Type B pancreatic cell (in vitro differentiated cells): Measurements from ENCODE around the gene RHOU. TPM values are rescaled to one million over a fixed set of nuclear protein-coding genes. Genes with fewer than 3 reads are reported as not detected.

Experiments used
- DNase-seq: peaks from one replicate; pipeline ENCODE4 v3.0.0; 2021; ENCODE audit warnings: mixed read lengths; ENCODE audit not compliant: unreplicated experiment; ENCODE audit errors: extremely low spot score
- H3K27ac Mint-ChIP-seq: 2 replicates; pipeline ENCODE4 v1.8.0; 2021; ENCODE audit warnings: mild to moderate bottlenecking, mixed read lengths
- H3K27me3 Mint-ChIP-seq: 2 replicates; pipeline ENCODE4 v1.8.0; 2021; ENCODE audit warnings: mixed read lengths
- H3K36me3 Mint-ChIP-seq: 2 replicates; pipeline ENCODE4 v1.8.0; 2021; ENCODE audit warnings: mixed read lengths
- H3K4me1 Mint-ChIP-seq: one replicate; pipeline ENCODE4 v1.8.0; 2021; ENCODE audit warnings: mixed read lengths; ENCODE audit not compliant: unreplicated experiment
- H3K4me3 Mint-ChIP-seq: 2 replicates; pipeline ENCODE4 v1.8.0; 2021; ENCODE audit warnings: mild to moderate bottlenecking, mixed read lengths
- H3K9me3 Mint-ChIP-seq: 2 replicates; pipeline ENCODE4 v1.8.0; 2021; ENCODE audit warnings: mixed read lengths
- total RNA-seq: library from RNA; stranded (reverse); gene quantifications from 2 replicates; pipeline ENCODE4 v1.2.1, GENCODE V29; 2021; ENCODE audit warnings: low replicate concordance
- TF ChIP-seq, protein P1 (sequence below): fragments of 200-600 bp; sonication (generic); conservative IDR thresholded peaks from 2 replicates; pipeline ENCODE4 v1.5.0; 2021; ENCODE audit warnings: antibody characterized with exemption, mild to moderate bottlenecking

RHOU gene
- total RNA-seq, 1 donor from 2014 or later: 81.1 TPM

DNA sequence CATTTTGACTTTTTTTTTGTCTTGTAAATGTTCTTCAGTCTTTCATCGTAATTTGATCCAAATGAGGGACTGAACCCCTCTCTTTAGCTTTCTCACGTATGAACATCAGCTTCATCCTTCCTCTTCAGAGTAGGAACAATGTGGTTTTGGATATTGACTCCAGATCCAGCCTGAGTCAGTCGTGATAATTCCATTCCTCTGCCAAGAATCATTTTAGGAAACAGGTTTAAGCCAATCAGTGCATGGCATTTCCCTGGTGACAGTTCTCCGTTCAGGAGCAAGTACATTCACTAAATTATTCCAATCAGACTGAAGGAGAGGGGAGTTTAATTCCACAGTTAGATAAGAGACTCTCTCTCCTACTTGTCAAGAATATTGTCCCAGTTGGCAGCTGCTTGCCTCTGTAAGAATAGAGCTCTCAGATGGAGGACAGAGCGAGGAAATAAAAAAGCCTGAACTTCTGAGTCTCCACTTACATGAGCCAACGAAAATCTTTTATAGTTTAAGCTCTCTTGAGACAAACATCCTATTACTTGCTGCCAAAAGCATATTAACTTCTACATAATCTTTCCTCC lies 18.6 kb downstream of the RHOU start:
- H3K9me3 Mint-ChIP-seq: no peaks in the 10 kb centered on the region
- H3K27me3 Mint-ChIP-seq: peaks cover 7% of the 10 kb centered on the region
- H3K4me3 Mint-ChIP-seq: no peak overlapping the region

DNA sequence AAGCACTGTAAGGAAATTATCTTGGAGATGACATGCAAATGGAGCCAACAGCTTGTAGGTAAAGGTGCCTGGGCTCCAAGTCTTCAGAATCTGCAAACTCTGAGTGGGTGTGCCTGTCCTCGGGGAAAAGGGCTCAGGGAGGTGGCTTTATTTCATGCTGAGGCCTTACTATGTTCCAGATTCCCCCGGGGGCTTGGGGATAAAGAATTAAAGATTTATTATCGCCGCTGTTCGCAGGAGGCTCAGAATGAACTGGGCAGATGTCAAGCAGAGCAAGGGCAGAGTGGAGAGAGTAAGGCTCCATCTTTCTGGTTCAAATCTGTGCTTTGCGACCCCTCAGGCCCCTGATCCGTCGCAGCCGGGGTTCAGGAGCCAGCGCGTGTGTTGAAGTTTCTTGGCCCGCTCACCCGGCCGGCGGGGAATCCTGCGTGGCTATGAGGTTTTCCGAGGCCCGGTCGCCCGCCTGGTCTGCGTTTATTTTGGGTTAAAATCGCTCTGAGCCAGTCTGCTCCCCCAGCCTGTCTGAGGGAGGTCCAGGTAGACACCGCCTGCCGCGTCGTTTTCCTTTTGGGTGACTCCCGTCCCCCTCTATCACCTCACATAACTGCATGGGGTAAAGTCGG lies 19.5 kb downstream of the RHOU start:
- Mint-ChIP-seq H3K36me3 (no peaks in the 10 kb centered on the region), H3K27me3 (peaks cover 7% of the 10 kb centered on the region), H3K9me3 (no peaks in the 10 kb centered on the region), H3K27ac (no peak overlapping the region), H3K4me3 (no peak overlapping the region), H3K4me1 (peaks cover 14% of the 10 kb centered on the region)
- no peak for DNase-seq
- TF ChIP-seq, protein P1, sequence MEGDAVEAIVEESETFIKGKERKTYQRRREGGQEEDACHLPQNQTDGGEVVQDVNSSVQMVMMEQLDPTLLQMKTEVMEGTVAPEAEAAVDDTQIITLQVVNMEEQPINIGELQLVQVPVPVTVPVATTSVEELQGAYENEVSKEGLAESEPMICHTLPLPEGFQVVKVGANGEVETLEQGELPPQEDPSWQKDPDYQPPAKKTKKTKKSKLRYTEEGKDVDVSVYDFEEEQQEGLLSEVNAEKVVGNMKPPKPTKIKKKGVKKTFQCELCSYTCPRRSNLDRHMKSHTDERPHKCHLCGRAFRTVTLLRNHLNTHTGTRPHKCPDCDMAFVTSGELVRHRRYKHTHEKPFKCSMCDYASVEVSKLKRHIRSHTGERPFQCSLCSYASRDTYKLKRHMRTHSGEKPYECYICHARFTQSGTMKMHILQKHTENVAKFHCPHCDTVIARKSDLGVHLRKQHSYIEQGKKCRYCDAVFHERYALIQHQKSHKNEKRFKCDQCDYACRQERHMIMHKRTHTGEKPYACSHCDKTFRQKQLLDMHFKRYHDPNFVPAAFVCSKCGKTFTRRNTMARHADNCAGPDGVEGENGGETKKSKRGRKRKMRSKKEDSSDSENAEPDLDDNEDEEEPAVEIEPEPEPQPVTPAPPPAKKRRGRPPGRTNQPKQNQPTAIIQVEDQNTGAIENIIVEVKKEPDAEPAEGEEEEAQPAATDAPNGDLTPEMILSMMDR: no peak

More for the DNA sequence above, 18.6 kb downstream of the RHOU start:
- no peak for DNase-seq
- Mint-ChIP-seq H3K4me1 (peaks cover 14% of the 10 kb centered on the region), H3K27ac (no peak overlapping the region), H3K36me3 (no peaks in the 10 kb centered on the region)
- TF ChIP-seq, protein P1: no peak

DNA sequence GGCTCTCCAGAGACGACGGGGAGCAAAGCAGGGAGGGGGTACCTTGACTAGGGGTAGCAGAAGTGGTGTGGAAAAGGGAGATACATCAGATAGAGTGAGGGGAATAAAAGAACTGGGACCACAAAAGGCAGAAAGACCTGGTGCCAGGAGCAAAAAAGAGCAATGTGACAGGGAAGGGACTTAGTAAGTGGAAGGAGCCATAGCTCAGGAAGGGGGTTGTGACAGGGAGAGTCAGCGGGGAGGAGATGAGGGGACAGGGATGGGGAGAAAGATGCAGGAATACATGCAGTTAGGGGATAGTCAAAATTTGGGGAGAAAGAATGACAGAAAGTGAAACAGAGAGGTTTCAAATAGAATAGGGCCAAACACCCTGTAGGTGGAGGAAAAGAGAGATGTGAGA lies 20.5 kb downstream of the RHOU start:
- no peak overlapping the region for H3K27ac Mint-ChIP-seq
- peaks cover 14% of the 10 kb centered on the region for H3K4me1 Mint-ChIP-seq
- H3K27me3 Mint-ChIP-seq: peaks cover 7% of the 10 kb centered on the region
- no peaks in the 10 kb centered on the region for H3K36me3 Mint-ChIP-seq
- TF ChIP-seq, protein P1: no peak
- no peaks in the 10 kb centered on the region for H3K9me3 Mint-ChIP-seq
- DNase-seq: no peak
- H3K4me3 Mint-ChIP-seq: no peak overlapping the region

DNA sequence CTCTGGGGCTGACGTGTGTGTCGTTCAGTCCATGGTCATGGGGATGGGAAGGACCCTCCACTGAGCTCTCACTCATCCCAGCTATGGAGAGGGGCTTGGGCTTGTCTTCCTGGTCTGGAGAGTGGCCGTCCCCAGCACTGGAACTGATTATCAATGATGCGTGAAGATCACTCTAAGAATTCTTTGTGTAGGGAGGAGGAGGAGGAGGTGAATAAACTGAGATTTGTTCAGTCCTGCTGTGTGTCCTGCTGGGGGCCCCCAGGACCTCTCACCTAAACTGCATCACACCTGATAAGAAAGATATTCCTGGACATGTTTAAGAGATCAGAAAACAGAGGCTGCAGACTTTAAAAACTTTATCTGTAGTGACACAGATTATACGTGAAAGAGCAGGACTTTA lies 21.2 kb downstream of the RHOU start:
- no peak overlapping the region for H3K4me3 Mint-ChIP-seq
- DNase-seq: no peak
- TF ChIP-seq, protein P1: no peak
- H3K9me3 Mint-ChIP-seq: no peaks in the 10 kb centered on the region
- H3K4me1 Mint-ChIP-seq: peaks cover 14% of the 10 kb centered on the region
- H3K27me3 Mint-ChIP-seq: peaks cover 7% of the 10 kb centered on the region
- H3K36me3 Mint-ChIP-seq: no peaks in the 10 kb centered on the region
- no peak overlapping the region for H3K27ac Mint-ChIP-seq

DNA sequence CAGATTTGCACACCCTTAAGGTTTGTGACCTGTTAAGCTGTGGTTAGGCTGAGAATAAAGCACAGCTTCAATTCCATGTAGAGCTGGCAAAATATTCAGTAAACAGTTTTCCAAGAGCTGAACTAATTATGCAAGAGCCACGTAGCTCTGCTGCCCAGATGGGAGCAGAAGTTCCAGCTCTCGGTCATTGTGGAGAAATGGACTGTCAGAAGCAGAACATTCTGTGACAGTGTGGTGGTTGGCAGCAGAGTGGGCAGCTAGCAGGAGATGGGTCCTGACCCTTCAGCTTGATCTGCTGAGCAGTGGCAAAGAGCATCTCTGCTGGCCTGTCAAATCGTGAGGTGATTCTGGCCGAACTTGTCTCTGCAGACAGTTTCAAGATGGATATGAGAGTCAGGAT lies 23.2 kb downstream of the RHOU start:
- H3K36me3 Mint-ChIP-seq: no peaks in the 10 kb centered on the region
- no peak for DNase-seq
- H3K27ac Mint-ChIP-seq: no peak overlapping the region
- peaks cover 13% of the 10 kb centered on the region for H3K4me1 Mint-ChIP-seq
- H3K27me3 Mint-ChIP-seq: peaks cover 7% of the 10 kb centered on the region
- TF ChIP-seq, protein P1: no peak
- H3K4me3 Mint-ChIP-seq: no peak overlapping the region
- H3K9me3 Mint-ChIP-seq: no peaks in the 10 kb centered on the region
